HUES6 (cell line): ENCODE results near the gene MAP4K2.

Experiments
- H3K27ac ChIP-seq: 2 replicates; pipeline ENCODE4 v1.7.0; 2013; ENCODE audit warnings: low read depth, mild to moderate bottlenecking, low read length, inconsistent platforms
- H3K27me3 ChIP-seq: 2 replicates; pipeline ENCODE4 v1.6.1; 2013; ENCODE audit warnings: low read length; ENCODE audit not compliant: control insufficient read depth, insufficient read depth
- H3K36me3 ChIP-seq: 2 replicates; pipeline ENCODE4 v1.6.1; 2013; ENCODE audit warnings: low read length; ENCODE audit not compliant: control insufficient read depth, insufficient read depth
- H3K4me1 ChIP-seq: 2 replicates; pipeline ENCODE4 v1.6.1; 2013; ENCODE audit warnings: low read length; ENCODE audit not compliant: control insufficient read depth, insufficient read depth
- H3K4me3 ChIP-seq: 2 replicates; pipeline ENCODE4 v1.5.1; 2013; ENCODE audit warnings: low read depth, low read length
- H3K9ac ChIP-seq: one replicate; pipeline ENCODE4 v1.6.1; 2013; ENCODE audit warnings: mild to moderate bottlenecking, low read length
- H3K9me3 ChIP-seq: 2 replicates; pipeline ENCODE4 v1.6.1; 2013; ENCODE audit warnings: low read depth, low read length; ENCODE audit not compliant: control insufficient read depth, insufficient read depth

Gene MAP4K2

GRCh38 chr11:64844330-64845128 is 41.5 kb upstream of the MAP4K2 start, which contains the start of gene CDC42BPG:
Gene CDC42BPG (minus strand): TSS chr11:64844653. CDS start chr11:64844569, 84 bp downstream.
- H3K4me1 ChIP-seq = peaks cover 33% of the 10 kb centered on the region

GRCh38 chr11:64843686-64844329 is 40.8 kb upstream of the MAP4K2 start:
- peaks cover 33% of the 10 kb centered on the region for H3K4me1 ChIP-seq
- H3K4me3 ChIP-seq = peak overlapping the region; percentile 84
- no peaks in the 10 kb centered on the region for H3K9me3 ChIP-seq
- no peak overlapping the region for H3K27ac ChIP-seq
- H3K9ac ChIP-seq = peak overlapping the region; percentile 30
- H3K27me3 ChIP-seq = no peaks in the 10 kb centered on the region
- peaks cover 18% of the 10 kb centered on the region for H3K36me3 ChIP-seq

More at GRCh38 chr11:64844330-64845128, 41.5 kb upstream of the MAP4K2 start, which contains the start of gene CDC42BPG:
- H3K36me3 ChIP-seq = peaks cover 10% of the 10 kb centered on the region
- no peaks in the 10 kb centered on the region for H3K27me3 ChIP-seq
- H3K27ac ChIP-seq = no peak within 1 kb of the TSS
- H3K9me3 ChIP-seq = no peaks in the 10 kb centered on the region
- peak within 1 kb of the TSS; percentile 84 for H3K4me3 ChIP-seq
- peak within 1 kb of the TSS; percentile 47 for H3K9ac ChIP-seq

- peaks cover 25% of the 10 kb centered on the region for H3K36me3 ChIP-seq
- peaks cover 27% of the 10 kb centered on the region for H3K4me1 ChIP-seq
- H3K27ac ChIP-seq = peak overlapping the region; percentile 52; the same call in 1 of the 2 replicates
- H3K27me3 ChIP-seq = no peaks in the 10 kb centered on the region
- H3K4me3 ChIP-seq = peak overlapping the region; percentile 27
- H3K9me3 ChIP-seq = no peaks in the 10 kb centered on the region
- H3K9ac ChIP-seq = peak overlapping the region; percentile 22
Observed at GRCh38 chr11:64842851-64843685, 40.1 kb upstream of the MAP4K2 start.

- Histone ChIP-seq H3K36me3 (peaks cover 30% of the 10 kb centered on the region), H3K27me3 (no peaks in the 10 kb centered on the region), H3K9ac (peak overlapping the region; percentile 21), H3K27ac (peak overlapping the region; percentile 52), H3K4me3 (no peak overlapping the region), H3K4me1 (peaks cover 27% of the 10 kb centered on the region), H3K9me3 (no peaks in the 10 kb centered on the region)
Observed at GRCh38 chr11:64842366-64842759, 39.3 kb upstream of the MAP4K2 start.

GRCh38 chr11:64841592-64842365 is 38.8 kb upstream of the MAP4K2 start:
- peak overlapping the region; percentile 52 for H3K27ac ChIP-seq
- H3K36me3 ChIP-seq = peaks cover 34% of the 10 kb centered on the region
- no peaks in the 10 kb centered on the region for H3K27me3 ChIP-seq
- H3K4me3 ChIP-seq = no peak overlapping the region
- H3K9ac ChIP-seq = peak overlapping the region; percentile 21
- H3K9me3 ChIP-seq = no peaks in the 10 kb centered on the region
- H3K4me1 ChIP-seq = peaks cover 27% of the 10 kb centered on the region

GRCh38 chr11:64839887-64840782 is 37.1 kb upstream of the MAP4K2 start:
- Histone ChIP-seq H3K4me3 (no peak overlapping the region), H3K27me3 (no peaks in the 10 kb centered on the region), H3K9ac (no peak overlapping the region), H3K4me1 (peaks cover 25% of the 10 kb centered on the region), H3K36me3 (peaks cover 49% of the 10 kb centered on the region), H3K9me3 (no peaks in the 10 kb centered on the region), H3K27ac (no peak overlapping the region)

GRCh38 chr11:64839335-64839734 is 36.3 kb upstream of the MAP4K2 start:
- H3K4me3 ChIP-seq = no peak overlapping the region
- H3K36me3 ChIP-seq = peaks cover 55% of the 10 kb centered on the region
- H3K4me1 ChIP-seq = peaks cover 23% of the 10 kb centered on the region
- H3K9ac ChIP-seq = no peak overlapping the region
- H3K9me3 ChIP-seq = no peaks in the 10 kb centered on the region
- H3K27ac ChIP-seq = no peak overlapping the region
- no peaks in the 10 kb centered on the region for H3K27me3 ChIP-seq

GRCh38 chr11:64838600-64839334 is 35.8 kb upstream of the MAP4K2 start:
- Histone ChIP-seq H3K9ac (no peak overlapping the region), H3K27me3 (no peaks in the 10 kb centered on the region), H3K36me3 (peaks cover 60% of the 10 kb centered on the region), H3K4me3 (no peak overlapping the region), H3K4me1 (peaks cover 19% of the 10 kb centered on the region), H3K9me3 (no peaks in the 10 kb centered on the region), H3K27ac (no peak overlapping the region)

GRCh38 chr11:64837887-64838351 is 34.9 kb upstream of the MAP4K2 start:
- Histone ChIP-seq H3K4me1 (peaks cover 13% of the 10 kb centered on the region), H3K36me3 (peaks cover 69% of the 10 kb centered on the region), H3K4me3 (no peak overlapping the region), H3K27me3 (no peaks in the 10 kb centered on the region), H3K27ac (no peak overlapping the region), H3K9me3 (no peaks in the 10 kb centered on the region), H3K9ac (no peak overlapping the region)
